Measurements from ENCODE around the gene ABCA2.

GRCh38 chr9:136996361-136997292 is 31.4 kb downstream of the ABCA2 start, which contains the start of gene CLIC3:
- TF ChIP-seq, protein P1, sequence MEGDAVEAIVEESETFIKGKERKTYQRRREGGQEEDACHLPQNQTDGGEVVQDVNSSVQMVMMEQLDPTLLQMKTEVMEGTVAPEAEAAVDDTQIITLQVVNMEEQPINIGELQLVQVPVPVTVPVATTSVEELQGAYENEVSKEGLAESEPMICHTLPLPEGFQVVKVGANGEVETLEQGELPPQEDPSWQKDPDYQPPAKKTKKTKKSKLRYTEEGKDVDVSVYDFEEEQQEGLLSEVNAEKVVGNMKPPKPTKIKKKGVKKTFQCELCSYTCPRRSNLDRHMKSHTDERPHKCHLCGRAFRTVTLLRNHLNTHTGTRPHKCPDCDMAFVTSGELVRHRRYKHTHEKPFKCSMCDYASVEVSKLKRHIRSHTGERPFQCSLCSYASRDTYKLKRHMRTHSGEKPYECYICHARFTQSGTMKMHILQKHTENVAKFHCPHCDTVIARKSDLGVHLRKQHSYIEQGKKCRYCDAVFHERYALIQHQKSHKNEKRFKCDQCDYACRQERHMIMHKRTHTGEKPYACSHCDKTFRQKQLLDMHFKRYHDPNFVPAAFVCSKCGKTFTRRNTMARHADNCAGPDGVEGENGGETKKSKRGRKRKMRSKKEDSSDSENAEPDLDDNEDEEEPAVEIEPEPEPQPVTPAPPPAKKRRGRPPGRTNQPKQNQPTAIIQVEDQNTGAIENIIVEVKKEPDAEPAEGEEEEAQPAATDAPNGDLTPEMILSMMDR (IDR thresholded peaks at IDR 0.05), result no peak
- TF ChIP-seq POLR2AphosphoS5 (IDR thresholded peaks at IDR 0.05) (no peak), EP300 (IDR thresholded peaks at IDR 0.05) (no peak)

Measured in stomach (tissue), 4 donors.